Measurements from ENCODE around the gene OLA1. TPM values are rescaled to one million over a fixed set of nuclear protein-coding genes. Genes with fewer than 3 reads are reported as not detected.

OLA1 gene
- total RNA-seq, 1 experiment from 2014 or later, result 120 TPM

DNA sequence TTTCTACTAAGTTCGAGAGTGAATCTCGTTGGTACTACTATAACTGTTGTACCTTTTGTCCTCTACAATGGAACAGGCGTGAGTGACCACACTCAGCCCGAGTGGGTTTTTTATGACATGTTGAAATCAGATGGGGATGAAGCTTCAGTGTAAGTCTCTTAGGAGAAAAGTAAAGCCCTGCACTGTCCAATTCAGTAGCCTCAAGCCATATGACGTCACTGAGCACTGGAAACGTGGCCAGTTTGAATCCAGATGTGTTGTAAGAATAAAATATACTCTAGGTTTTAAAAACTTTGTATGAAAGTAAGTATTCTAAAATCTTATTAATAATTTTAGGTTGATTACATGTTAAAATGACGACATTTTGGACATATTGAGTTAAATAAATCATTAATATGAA lies 181.5 kb downstream of the OLA1 start:
- DNase-seq (ENCODE audit: low read depth), result no peak

DNA sequence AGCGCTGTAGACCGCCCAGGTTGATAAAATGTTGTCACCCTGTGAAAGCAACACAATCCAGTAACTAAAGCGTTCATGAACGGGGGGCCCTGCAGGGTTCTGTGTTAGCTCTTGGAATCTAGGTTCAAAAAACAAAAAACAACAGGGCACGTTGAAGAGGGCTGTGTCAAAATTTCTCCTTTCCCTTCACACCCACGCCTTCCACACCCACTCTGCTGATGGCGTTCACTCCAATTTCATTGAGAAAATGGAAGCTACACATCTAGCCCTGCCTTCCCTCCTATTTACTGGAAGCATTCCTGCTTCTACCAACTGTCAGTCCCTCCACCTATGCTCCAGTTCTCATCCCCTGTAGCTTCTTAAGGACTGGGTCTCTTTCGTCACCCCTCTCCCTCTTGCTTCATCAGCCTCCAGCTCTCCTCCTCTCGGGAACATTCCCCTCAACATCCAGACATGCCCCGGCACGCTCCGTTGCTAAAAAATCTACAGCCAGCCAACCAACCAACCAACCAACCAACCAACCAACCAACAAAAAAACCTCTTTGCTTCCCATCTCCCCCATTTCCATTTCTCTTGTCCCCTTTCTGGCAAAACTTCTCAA lies 184.7 kb downstream of the OLA1 start:
- no peak for DNase-seq (ENCODE audit: low read depth)

DNA sequence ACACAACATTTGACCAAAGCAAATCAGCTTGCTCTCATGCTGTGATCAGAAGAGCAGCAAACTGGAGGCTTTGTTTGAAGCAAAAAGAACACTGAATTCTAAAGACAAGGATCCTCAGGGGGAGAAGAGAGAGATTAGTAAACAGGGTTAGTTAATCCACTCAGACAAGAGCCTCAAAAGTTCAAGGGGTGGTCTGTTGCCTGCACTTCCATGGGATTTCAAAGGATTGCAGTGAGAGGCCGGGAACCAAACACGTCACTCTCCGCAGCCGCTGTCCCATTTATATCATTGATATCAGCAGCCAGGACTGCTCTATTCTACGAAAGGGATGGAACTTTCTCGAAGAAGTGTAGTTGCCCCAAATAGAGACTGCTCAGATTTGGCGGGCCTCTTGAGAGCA lies 185.4 kb downstream of the OLA1 start:
- DNase-seq (ENCODE audit: low read depth), result no peak

DNA sequence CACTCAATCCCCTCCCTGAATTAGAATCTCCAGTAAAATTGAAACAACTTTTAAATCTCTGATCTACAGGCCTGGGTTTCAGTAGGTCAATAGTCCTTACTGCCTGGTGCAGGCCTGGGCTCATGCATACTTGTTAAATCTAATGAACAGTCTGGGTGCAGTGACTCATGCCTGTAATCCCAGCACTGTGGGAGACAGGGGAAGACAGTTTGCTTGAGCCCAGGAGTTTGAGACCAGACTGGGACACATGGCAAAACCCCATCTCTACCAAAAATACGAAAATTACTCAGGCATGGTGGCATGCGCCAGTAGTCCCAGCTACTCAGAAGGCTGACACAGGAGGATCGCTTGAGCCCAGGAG lies 188.5 kb downstream of the OLA1 start:
- peak; percentile 75 for DNase-seq (ENCODE audit: low read depth)

DNA sequence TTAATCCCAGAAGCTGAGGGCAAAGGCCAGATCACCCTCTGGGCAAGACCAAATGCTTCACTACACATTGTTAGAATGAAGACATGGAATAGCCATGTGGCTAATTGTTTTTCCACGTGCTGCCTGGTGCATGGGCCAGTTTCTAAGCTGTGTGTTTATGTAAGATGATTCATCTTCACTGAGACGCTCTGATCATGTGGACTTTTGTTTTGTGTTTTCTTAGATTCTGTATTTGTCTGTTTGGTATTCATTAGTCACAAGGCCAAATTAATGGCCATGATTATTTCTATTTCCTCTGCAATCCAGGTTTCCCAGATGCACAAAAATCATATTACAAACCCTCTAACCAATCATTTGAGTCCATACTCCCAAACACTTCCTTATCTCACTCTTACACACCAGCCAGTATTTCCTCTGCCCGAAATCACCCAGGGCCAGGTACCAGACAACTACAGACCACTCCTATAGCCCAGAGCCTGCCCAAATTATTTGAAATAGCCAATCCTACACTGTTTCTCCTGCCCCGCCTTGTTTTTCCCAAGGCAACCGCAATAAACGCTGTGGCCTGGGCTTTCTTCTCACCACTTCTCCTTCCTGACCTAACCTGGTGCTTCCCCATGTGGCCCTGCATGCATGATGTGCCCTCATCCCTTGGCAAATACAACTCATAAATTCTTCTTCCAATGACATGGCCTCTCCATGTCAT lies 189.0 kb downstream of the OLA1 start:
- peak; percentile 77 for DNase-seq (ENCODE audit: low read depth)

DNA sequence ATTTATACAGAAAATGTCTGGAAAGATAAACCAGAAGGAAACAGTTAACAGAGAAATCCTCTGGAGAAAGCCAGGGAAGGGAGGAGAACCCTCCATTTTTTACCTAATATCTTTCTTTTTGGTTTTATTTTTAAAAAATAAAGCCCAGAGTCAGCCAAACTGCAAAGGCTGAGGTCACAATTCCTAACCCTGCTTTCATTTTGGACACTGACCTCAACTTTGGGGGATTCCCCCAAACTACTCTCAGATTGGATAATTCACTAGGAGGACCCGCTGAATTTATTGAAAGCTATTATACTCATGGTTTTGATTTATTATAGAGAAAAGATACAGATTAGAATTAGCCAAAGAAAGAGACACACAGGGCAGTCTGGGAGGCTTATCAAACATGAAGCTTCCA lies 189.9 kb downstream of the OLA1 start:
- no peak for DNase-seq (ENCODE audit: low read depth)

DNA sequence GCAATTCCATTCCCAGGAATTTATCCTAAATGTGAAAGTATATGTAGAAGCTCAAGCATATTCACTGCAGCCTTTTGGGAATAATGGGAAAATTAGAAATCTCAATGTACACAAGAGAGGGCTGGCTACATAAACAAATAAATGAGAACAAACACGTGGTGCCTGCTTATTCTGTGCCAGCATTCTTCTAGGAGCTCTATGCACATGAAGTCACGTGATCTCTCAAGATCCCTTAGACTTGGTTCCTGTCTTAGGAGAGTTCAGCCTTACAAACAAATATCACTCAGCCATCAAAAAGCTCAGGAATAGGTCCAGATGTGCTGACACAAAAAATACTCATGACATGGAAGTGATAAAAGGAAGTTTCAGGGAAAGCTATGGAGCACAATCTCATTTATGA lies 190.3 kb downstream of the OLA1 start:
- no peak for DNase-seq (ENCODE audit: low read depth)

DNA sequence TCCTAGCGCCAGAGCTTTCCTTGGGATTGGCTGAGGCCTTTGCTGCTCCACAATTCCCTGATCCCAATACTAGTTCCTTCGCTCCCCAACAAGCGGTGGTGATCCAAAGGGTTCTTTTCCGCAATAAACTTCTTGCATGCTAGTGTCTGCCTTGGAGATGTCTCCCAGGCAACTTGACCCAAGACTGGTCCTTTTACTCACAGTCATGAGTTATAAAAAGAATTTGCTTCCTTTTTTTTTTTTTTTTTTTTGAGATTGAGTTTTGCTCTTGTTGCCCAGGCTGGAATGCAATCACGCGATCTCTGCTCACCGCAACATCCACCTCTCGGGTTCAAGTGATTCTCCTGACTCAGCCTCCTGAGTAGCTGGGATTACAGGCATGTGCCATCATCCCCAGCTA lies 193.4 kb downstream of the OLA1 start:
- DNase-seq (ENCODE audit: low read depth), result no peak

DNA sequence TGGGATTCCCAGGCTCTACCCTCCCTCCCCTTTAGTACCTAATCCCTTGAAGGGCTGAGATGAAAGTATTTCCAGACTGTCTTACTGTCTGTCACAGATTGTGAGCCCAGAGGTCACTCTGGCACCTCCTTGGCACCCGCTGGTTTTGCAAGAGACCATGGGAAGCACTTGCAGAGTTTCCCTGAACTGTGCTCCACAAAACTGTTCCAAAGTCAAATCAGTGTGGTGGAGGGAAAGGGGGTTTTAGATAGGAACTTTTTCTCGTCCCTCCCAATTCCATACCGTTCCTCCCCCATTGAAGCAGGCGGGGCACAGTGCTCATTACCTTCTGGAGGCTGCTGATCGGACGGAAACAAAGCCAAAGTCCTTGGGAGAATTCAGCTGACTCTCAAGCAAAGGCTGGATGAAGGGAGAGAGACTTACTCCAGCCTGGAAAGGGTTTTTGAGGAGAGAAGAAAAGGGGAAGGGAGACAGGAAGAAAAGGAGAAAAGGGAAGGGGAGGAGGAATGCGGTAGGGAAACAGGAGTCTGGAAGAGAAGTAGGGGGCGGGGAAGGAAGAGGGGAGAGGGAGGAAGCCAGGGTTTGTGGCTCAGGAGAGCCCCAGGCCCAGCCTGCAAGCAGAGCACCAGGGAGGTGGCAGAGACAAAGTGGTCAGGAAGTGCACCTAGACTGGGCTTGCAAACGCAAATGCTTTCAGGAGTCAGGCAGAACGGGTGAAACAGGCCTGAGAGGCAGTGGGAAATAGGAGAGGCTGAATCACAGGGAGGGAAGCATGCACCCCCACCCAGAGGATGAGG lies 194.8 kb downstream of the OLA1 start:
- no peak for DNase-seq (ENCODE audit: low read depth)

DNA sequence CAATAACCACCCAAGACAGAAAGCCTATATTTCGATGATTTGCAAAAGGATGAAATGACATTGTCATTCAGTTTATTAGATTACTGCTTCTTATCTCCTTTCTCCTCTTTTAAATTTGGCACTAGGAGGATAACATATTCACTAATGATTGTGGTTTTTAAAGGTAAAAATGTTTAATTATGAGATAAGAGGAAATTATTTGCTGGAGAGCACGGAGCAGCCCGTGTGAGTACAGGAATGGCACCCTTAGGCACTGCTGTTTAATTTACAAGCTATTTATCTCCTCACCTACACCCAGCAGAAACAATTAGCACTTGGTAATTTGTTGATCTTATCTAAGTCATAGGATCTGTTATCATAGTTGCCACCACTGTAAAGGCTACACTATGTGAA lies 195.8 kb downstream of the OLA1 start:
- no peak for DNase-seq (ENCODE audit: low read depth)

DNA sequence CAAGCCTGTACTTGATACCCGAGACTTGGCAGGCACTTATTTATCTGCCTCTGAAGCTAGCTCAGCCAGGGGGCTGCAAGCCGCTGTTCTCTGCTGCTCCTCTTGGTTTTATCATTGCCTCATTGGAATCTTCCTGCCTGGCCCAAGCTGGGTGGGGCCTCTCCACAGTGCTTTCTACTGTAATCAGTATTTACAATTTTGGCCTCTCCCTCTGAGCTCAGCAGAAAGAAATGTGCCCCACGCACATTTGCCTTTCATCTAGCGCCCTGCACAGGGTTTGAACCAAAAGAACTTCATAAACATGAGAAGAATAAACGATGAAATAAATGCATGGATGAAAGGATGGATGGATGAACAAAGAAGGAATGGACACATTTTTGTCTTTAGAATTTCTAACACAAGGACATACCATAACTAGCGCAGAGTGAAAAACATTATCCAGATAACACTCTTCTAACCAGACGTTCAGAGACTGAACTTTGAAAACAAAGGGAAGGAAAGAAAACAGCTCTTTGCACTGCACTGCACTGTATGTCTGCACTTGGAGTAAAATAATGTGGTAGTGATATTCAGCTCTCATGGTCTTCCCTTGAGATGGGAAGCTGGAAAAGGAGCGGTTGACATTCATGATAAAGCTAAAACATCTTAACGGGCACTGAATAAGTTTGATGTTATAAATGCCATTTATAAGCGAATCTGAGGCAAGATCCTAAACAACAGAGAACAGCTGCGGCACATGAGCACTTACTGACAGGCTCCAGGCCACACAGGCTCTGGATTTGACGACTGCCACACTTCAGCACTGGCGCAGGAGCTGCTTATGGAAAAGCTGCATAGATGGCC lies 196.4 kb downstream of the OLA1 start:
- DNase-seq (ENCODE audit: low read depth), result peak; percentile 71

DNA sequence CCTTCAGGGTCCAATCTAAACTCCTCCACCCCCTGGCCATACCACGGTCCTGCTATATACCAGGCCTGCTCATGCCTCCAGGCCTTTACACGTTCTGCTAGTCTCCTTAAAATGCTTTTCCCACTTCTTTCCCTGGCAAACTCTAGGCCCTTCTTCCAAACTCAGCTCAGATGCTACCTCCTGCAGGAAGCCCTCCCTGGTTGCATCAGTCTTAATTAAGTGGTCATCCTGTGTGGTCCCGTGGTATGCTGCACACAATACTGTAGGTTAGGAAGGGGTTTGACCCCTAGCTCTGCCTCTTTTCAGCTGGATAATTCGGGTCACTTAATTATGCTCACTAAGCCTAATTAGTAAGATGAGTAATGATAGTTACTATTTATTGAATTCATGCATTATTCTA lies 197.3 kb downstream of the OLA1 start:
- DNase-seq (ENCODE audit: low read depth), result no peak

DNA sequence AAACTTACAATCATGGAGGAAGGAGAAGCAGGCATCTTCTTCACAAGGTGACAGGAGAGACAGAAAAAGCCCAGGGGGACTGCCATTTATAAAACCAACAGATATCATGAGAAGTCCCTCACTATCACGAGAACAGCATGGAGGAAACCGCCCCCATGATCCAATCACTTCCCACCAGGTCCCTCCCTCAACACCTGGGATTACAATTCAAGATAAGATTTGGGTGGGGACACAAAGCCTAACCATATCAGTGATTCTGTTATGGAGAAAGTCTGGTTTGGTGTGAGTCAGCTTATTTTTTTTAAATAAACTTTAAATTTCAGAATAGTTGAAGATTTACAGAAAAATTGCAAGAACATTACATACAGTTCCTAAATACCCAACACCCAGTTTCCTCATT lies 198.4 kb downstream of the OLA1 start:
- DNase-seq (ENCODE audit: low read depth), result no peak

DNA sequence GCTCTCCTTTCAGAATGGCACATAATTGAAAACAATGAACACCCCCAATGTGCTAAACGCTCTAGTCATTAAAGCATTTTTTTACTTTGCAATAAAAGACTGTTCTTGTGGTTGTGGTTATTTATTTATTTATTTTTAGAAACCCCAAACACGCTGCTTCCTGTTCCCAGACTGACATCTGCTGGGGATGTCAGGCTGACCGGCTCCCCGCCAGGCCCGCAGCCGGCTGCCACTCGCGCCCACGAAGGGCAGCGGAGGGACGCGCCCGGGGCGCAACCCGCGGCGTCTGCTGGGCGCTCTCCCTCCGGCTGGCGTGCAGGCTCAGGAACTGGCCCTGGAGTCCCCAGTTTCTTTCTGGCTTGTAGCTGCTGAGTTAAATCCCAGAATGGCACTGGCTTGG lies 200.1 kb downstream of the OLA1 start:
- no peak for DNase-seq (ENCODE audit: low read depth)

DNA sequence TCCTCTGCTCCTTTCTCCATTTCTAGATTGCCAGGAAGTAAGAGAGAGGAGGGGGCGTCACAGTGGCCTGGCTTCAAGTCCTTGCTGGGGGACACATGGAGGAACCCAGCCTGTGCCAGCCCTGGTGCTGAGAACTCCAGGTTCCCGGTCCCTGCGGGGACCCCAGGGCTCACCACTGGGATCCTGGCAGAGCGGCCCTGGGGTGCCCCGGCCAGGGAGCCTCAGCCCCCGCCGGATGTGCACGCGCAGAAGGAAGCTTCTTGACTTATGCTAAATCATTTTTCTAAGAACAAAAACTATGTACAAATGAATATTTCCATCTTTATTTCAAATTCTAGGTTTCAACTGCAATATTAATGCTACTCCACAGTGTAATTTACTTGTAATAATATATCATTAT lies 200.6 kb downstream of the OLA1 start:
- DNase-seq (ENCODE audit: low read depth), result no peak

DNA sequence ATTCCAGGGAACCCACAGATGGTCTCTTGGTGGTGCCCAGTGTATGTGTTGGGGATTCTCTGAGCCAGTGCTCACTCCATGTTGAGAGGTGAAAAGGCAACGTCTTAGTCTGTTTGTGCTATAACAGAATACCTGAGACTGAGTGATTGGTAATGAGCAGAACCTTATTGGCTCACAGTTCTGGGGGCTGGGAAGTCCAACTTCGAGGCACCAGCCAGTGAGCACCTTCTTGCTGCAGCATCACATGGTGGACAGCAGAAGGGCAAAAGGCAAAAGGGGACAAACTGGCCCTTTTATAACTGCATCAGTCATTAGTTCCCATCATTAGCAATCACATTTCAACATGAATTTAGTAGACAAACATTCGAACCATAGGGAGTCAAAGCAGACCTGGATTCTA lies 202.2 kb downstream of the OLA1 start:
- DNase-seq (ENCODE audit: low read depth), result no peak

DNA sequence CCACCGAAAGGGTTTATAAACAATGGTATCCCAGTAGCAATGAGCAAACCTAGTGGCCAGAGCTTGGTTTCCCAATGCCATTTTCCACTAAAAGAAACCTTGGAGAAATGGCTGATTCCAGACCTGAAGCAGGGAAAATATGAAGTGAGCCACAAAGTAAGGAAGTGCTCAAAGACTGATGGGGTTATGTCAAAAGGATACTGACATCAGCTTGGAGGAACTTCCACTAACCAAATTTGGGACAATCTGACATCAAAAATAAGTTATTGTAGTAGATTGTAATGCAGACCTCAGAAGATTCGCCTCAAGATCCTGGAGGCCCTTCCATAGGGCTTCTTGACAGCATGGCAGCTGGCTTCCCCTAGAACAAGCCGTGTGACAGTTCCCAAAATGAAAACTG lies 203.8 kb downstream of the OLA1 start:
- no peak for DNase-seq (ENCODE audit: low read depth)

DNA sequence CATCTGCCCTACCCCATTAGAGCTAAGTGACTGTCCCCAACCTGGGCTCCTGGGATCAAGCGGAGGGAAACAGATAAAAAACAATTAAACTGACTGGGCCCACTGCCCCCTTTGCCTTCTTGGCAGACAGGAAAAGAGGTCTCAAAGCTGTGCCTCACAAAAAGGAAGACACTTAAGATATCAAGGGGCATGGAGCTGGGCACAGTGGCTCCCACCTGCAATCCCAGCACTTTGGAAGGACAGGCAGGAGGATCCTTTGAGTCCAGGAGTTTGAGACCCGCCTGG lies 208.0 kb downstream of the OLA1 start:
- DNase-seq (ENCODE audit: low read depth), result no peak

DNA sequence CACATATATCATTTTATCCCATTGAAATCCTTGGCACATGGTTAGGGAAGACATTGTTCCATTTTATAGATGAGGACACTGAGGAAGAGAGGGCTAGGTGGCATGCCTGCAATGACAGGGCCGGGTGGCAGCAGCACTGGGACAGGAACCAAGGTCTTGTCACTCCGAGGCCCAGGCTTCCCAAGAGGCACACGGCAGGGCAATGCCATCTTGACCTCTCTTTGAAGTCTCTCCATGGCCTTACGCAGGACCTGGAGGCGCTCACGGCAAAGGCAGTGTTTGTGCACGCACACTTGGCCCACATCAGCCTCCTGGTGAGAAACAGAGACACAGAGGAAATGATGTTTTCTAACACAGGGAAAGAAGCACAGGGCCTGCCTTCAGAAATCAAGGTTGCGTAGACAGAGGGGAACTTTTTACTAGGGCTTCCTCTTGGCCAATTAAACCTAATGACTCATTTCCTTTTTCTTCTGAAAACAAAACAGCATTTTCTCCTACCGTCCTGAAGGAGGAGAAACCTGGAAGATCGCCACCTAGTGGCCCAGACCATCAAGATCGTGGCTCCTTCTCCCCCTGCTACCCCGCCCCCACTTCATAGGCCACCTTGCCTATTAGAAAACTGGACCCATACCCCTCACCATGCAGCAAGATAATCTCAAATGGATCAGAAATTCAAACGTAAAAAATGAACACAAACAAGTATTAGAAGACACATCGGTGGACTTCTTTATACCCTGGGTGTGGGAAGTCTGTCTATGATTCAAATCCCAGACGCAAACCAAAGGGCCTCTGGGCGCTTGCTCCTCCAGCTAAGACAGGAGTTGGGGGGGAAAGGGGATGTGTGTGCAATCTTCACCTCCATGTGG lies 208.5 kb downstream of the OLA1 start:
- DNase-seq (ENCODE audit: low read depth), result peak; percentile 92

DNA sequence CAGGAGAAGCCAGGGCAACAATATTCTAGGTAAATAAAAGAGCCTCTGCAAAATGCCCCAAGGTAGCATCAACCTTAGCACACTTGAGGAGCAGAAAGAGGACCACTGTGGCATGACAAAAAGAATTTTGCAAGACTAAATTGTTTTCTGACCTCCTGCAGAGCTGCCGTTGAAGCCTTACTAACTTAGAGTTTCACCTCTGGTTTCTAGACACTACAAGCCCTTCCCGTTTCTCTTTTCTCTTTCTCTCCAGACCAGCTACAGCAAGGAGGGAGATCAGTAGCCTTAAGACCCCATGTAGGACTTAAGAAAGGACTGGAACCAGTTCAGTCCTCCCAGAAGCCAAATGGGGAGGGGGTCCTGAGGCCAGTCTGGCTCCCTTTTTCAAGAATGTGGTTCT lies 209.9 kb downstream of the OLA1 start:
- no peak for DNase-seq (ENCODE audit: low read depth)

DNA sequence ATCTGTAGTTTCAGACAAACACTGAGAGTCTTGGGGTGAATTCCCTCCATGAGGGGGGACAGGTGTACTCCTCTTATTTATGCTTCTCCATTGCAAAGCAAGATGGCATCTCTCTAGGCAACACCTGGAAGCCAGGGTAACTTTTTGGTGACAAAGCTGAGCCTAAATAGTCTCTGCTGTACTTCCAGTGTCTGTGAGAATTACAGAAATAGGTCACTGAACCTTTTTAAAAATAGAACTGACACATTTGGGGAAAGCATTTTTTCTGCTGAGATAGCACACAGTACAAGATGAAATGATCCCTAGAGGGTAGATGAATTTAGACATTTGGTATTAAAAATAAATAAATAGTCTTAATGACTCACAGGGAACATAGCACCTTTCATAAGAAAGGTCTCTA lies 211.5 kb downstream of the OLA1 start:
- DNase-seq (ENCODE audit: low read depth), result no peak
